ENCODE results near the gene DCAF12. TPM values are rescaled to one million over a fixed set of nuclear protein-coding genes. Genes with fewer than 3 reads are reported as not detected.

DCAF12 gene
- polyA plus RNA-seq, 1 donor (not counting 4 experiments of a cell fraction or from before 2014, with no cell fraction given) = 33.0 TPM

DNA sequence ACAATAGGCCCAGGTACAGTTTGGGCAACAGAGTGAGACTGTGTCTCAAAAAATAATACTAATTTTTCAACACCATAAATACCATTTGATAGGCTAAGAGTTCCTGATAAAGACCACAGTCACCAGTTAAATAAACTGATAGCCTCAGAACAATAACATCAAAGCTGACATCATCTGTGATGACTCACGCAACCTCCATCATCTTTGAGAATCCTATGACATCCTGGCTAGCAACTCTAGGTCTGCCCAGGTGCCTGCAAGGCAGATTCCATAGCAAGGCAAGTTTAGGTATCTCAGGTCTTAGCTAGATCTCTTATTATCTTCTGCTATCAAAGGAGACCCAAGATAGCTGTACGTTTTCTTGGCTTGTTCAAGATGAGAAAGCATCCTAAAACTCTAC, 47.3 kb downstream of the DCAF12 start:
- Histone ChIP-seq H3K27me3 (ENCODE audit: control insufficient read depth, extremely low read depth, insufficient read depth, low read length) (no peaks in the 10 kb centered on the region), H4K20me1 (ENCODE audit: control insufficient read depth, extremely low read depth, insufficient read depth, low read length) (no peaks in the 10 kb centered on the region), H3K4me3 (ENCODE audit: control insufficient read depth in 2 of 3, extremely low read depth in 1 of 3, insufficient read depth in 2 of 3, low read depth in 1 of 3, low read length in 3 of 3) (no peak overlapping the region), H3K9me3 (ENCODE audit: control insufficient read depth, low read depth, low read length) (no peaks in the 10 kb centered on the region), H2AFZ (ENCODE audit: control insufficient read depth, low read length) (no peak overlapping the region), H3K4me2 (ENCODE audit: control insufficient read depth, extremely low read depth, insufficient read depth, low read depth, low read length) (no peak overlapping the region), H3K36me3 (ENCODE audit: control insufficient read depth in 2 of 2, extremely low read depth in 1 of 2, insufficient read depth in 2 of 2, low read length in 2 of 2) (no peaks in the 10 kb centered on the region), H3K9ac (ENCODE audit: control insufficient read depth, extremely low read depth, insufficient read depth, low read length) (no peak overlapping the region), H3K79me2 (ENCODE audit: control insufficient read depth, insufficient read depth, low read length) (no peaks in the 10 kb centered on the region), H3K27ac (ENCODE audit: control insufficient read depth, insufficient read depth, low read length) (no peak overlapping the region), H3K4me1 (ENCODE audit: control insufficient read depth, extremely low read depth, insufficient read depth, low read length) (peaks cover 10% of the 10 kb centered on the region), H3K9me1 (ENCODE audit: control insufficient read depth, extremely low read depth, insufficient read depth, low read length) (no peaks in the 10 kb centered on the region)
- FAIRE-seq = peak; percentile 98
- dilution Hi-C loops (cut with MboI; ENCODE audit: extremely low pct_ligation_motif_present, low sequenced_read_pairs) = no loop called here
- no peak for DNase-seq (ENCODE audit: low read depth, low spot score)
- TF ChIP-seq EZH2 (IDR thresholded peaks at IDR 0.05; ENCODE audit: low read length) = no peak
- TF ChIP-seq, protein P1, sequence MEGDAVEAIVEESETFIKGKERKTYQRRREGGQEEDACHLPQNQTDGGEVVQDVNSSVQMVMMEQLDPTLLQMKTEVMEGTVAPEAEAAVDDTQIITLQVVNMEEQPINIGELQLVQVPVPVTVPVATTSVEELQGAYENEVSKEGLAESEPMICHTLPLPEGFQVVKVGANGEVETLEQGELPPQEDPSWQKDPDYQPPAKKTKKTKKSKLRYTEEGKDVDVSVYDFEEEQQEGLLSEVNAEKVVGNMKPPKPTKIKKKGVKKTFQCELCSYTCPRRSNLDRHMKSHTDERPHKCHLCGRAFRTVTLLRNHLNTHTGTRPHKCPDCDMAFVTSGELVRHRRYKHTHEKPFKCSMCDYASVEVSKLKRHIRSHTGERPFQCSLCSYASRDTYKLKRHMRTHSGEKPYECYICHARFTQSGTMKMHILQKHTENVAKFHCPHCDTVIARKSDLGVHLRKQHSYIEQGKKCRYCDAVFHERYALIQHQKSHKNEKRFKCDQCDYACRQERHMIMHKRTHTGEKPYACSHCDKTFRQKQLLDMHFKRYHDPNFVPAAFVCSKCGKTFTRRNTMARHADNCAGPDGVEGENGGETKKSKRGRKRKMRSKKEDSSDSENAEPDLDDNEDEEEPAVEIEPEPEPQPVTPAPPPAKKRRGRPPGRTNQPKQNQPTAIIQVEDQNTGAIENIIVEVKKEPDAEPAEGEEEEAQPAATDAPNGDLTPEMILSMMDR (optimal IDR thresholded peaks at IDR 0.05 in 1 of 3, IDR thresholded peaks at IDR 0.05 in 1 of 3, conservative IDR thresholded peaks at IDR 0.05 in 1 of 3; ENCODE audit: extremely low read depth in 1 of 3, insufficient read depth in 2 of 3, low read length in 3 of 3) = no peak

DNA sequence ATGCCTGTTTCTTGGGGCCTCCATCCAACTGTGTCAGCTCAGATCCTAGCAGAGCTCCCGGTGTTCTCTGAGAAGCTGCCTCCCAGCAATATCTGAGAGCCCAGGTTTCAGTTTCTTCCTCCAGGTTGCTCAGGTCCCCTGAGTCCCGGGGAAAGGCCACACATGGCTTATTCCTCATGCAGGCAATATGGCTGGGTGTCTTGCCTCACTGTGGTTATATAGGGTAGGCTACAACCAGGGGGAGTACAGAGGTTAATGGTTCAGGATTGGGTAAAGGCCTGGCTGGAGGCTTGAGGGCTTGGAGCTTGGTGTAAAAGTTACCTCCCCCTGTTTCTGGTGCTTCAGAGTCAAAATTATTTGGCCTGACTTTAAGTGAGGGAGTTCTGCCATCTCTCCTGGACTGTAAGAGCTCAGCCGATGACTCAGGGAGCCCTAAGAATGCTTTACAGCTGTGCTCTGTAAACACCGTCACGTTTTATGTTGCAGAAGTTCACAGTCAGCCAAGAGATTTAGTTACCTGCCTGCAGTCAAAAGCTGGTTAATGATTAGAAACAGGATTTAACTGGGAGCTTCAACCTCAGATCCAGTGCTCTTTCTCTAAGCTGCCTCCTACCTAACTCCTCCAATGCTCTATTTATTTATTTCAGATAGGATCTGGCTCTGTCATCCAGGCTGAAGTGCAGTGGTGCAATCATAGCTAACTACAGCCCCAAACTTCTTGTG, 53.5 kb downstream of the DCAF12 start:
- Histone ChIP-seq H3K9me3 (ENCODE audit: control insufficient read depth, low read depth, low read length) (no peaks in the 10 kb centered on the region), H3K27me3 (ENCODE audit: control insufficient read depth, extremely low read depth, insufficient read depth, low read length) (no peaks in the 10 kb centered on the region), H3K79me2 (ENCODE audit: control insufficient read depth, insufficient read depth, low read length) (no peaks in the 10 kb centered on the region), H3K36me3 (ENCODE audit: control insufficient read depth in 2 of 2, extremely low read depth in 1 of 2, insufficient read depth in 2 of 2, low read length in 2 of 2) (no peaks in the 10 kb centered on the region), H4K20me1 (ENCODE audit: control insufficient read depth, extremely low read depth, insufficient read depth, low read length) (no peaks in the 10 kb centered on the region), H3K4me1 (ENCODE audit: control insufficient read depth, extremely low read depth, insufficient read depth, low read length) (peaks cover 32% of the 10 kb centered on the region), H3K9me1 (ENCODE audit: control insufficient read depth, extremely low read depth, insufficient read depth, low read length) (no peaks in the 10 kb centered on the region), H3K4me3 (ENCODE audit: control insufficient read depth in 2 of 3, extremely low read depth in 1 of 3, insufficient read depth in 2 of 3, low read depth in 1 of 3, low read length in 3 of 3) (peak overlapping the region in 2 of 3 experiments; percentile 41 to 47), H3K4me2 (ENCODE audit: control insufficient read depth, extremely low read depth, insufficient read depth, low read depth, low read length) (peak overlapping the region; percentile 87), H3K9ac (ENCODE audit: control insufficient read depth, extremely low read depth, insufficient read depth, low read length) (peak overlapping the region; percentile 56), H3K27ac (ENCODE audit: control insufficient read depth, insufficient read depth, low read length) (peak overlapping the region; percentile 76), H2AFZ (ENCODE audit: control insufficient read depth, low read length) (peak overlapping the region; percentile 24)
- no peak for DNase-seq (ENCODE audit: low read depth, low spot score)
- dilution Hi-C loops (cut with MboI; ENCODE audit: extremely low pct_ligation_motif_present, low sequenced_read_pairs) = no loop called here
- TF ChIP-seq, protein P1 (optimal IDR thresholded peaks at IDR 0.05 in 1 of 3, IDR thresholded peaks at IDR 0.05 in 1 of 3, conservative IDR thresholded peaks at IDR 0.05 in 1 of 3; ENCODE audit: extremely low read depth in 1 of 3, insufficient read depth in 2 of 3, low read length in 3 of 3) = no peak
- no peak for TF ChIP-seq EZH2 (IDR thresholded peaks at IDR 0.05; ENCODE audit: low read length)
- FAIRE-seq = peak; percentile 87

Measured in keratinocyte (primary cell).